HCT116 (cell line): ENCODE results near the gene BMERB1. TPM values are rescaled to one million over a fixed set of nuclear protein-coding genes. Genes with fewer than 3 reads are reported as not detected.

ENCODE experiments used
- ATAC-seq: fragments of 200-7000 bp; cut with Tn5 transposase; 2 replicates; pipeline ENCODE4 v1.9.1; 2020; ENCODE audit warnings: mild to moderate bottlenecking, moderate library complexity
- BruUV-seq: library from RNA; stranded (reverse); fragments of 400-500 nt; replicated peaks from 2 replicates; lab custom pipeline; 2021; lab: Mats Ljungman, UMichigan
- CTCF ChIA-PET: fragments of 300-600 bp; sonication (Branson Sonifier 250); formaldehyde crosslinking; loops from one replicate; lab custom pipeline; 2021; ENCODE audit warnings: antibody characterized with exemption; lab: Charles Lee
- POLR2A ChIA-PET: fragments of 300-600, 350-600 bp; sonication (Branson Sonifier 250); formaldehyde crosslinking; loops from one replicate; lab custom pipeline; 2021; ENCODE audit warnings: antibody characterized with exemption; lab: Charles Lee
- RAD21 ChIA-PET, 2 experiments: fragments of 300-600 bp; sonication (Branson Sonifier 250); formaldehyde crosslinking; loops; one replicate each; lab custom pipeline; 2023; ENCODE audit warnings: low total read pairs in 2 of 2; ENCODE audit not compliant: uncharacterized antibody in 2 of 2, unreplicated experiment in 2 of 2, low non-redundant PET in 1 of 2; lab: Charles Lee
- DNase-seq: peaks from one replicate; pipeline ENCODE4 v3.0.0-alpha.2; 2010; ENCODE audit warnings: low read depth, low spot score
- H2AFZ ChIP-seq: fragments of 200-600 bp; shearing (Covaris generic), sonication (generic); 2 replicates; pipeline ENCODE4 v1.6.1; 2017; ENCODE audit warnings: low read depth, mixed run types, mixed read lengths, antibody characterized with exemption, low read length; ENCODE audit not compliant: poor library complexity, severe bottlenecking
- H3K27ac ChIP-seq: 2 replicates; pipeline ENCODE4 v1.5.1; 2012; ENCODE audit warnings: low read depth, low read length
- H3K27me3 ChIP-seq: fragments of 200-600 bp; sonication (generic); 2 replicates; pipeline ENCODE4 v1.6.1; 2016; ENCODE audit warnings: mixed run types, low read length, mixed read lengths; ENCODE audit not compliant: insufficient read depth
- H3K36me3 ChIP-seq, 2 experiments: fragments of 200-500 bp in 1 of 2; fragments of 200-600 bp in 1 of 2; sonication (Bioruptor generic) in 1 of 2; sonication (generic) in 1 of 2; 2 replicates each; pipeline versions ENCODE4 v1.5.1 to v1.6.1; 2014 to 2016; ENCODE audit warnings: low read length in 2 of 2, inconsistent platforms in 1 of 2, mixed read lengths in 1 of 2, mixed run types in 1 of 2; ENCODE audit not compliant: insufficient read depth in 2 of 2, control insufficient read depth in 1 of 2
- H3K4me1 ChIP-seq, 2 experiments: fragments of 200-600 bp in 1 of 2; sonication (generic) in 1 of 2; 2 replicates each; pipeline versions ENCODE4 v1.5.1 to v1.6.1; 2012 to 2017; ENCODE audit warnings: low read length in 2 of 2, inconsistent platforms in 1 of 2, mild to moderate bottlenecking in 1 of 2, mixed read lengths in 1 of 2, mixed run types in 1 of 2, moderate library complexity in 1 of 2; ENCODE audit not compliant: insufficient read depth in 2 of 2, control insufficient read depth in 1 of 2
- H3K4me2 ChIP-seq: fragments of 200-600 bp; sonication (generic); 2 replicates; pipeline ENCODE4 v1.6.1; 2017; ENCODE audit warnings: mixed run types, low read length, mixed read lengths
- H3K4me3 ChIP-seq, 2 experiments: fragments of 200-600 bp in 1 of 2; sonication (generic) in 1 of 2; replicated peaks in 1 of 2; 2 replicates each; pipeline ENCODE4 v1.5.1; 2011 to 2016; ENCODE audit warnings: low read length in 2 of 2, control low read depth in 1 of 2, low read depth in 1 of 2, mild to moderate bottlenecking in 1 of 2, mixed read lengths in 1 of 2, mixed run types in 1 of 2
- H3K79me2 ChIP-seq: fragments of 200-600 bp; sonication (generic); 2 replicates; pipeline ENCODE4 v1.6.1; 2017; ENCODE audit warnings: mild to moderate bottlenecking, mixed run types, low read length, moderate library complexity, mixed read lengths; ENCODE audit not compliant: insufficient read depth
- H3K9ac ChIP-seq: fragments of 200-600 bp; sonication (generic); 2 replicates; pipeline ENCODE4 v1.6.1; 2016; ENCODE audit warnings: low read length, mixed read lengths
- H3K9me2 ChIP-seq: fragments of 200-600 bp; sonication (generic), shearing (Covaris generic); 2 replicates; pipeline ENCODE4 v1.6.1; 2017; ENCODE audit warnings: mixed run types, mild to moderate bottlenecking, moderate library complexity; ENCODE audit not compliant: insufficient read depth
- H3K9me3 ChIP-seq, 2 experiments: fragments of 200-500 bp in 1 of 2; fragments of 200-600 bp in 1 of 2; sonication (Bioruptor generic) in 1 of 2; sonication (generic) in 1 of 2; 2 replicates each; pipeline ENCODE4 v1.6.1; 2014 to 2017; ENCODE audit warnings: low read length in 2 of 2, mixed read lengths in 2 of 2, inconsistent platforms in 1 of 2, low read depth in 1 of 2, mild to moderate bottlenecking in 1 of 2, mixed run types in 1 of 2, moderate library complexity in 1 of 2; ENCODE audit not compliant: control insufficient read depth in 1 of 2, insufficient read depth in 1 of 2
- H4K20me1 ChIP-seq: fragments of 200-600 bp; sonication (generic), shearing (Covaris generic); 2 replicates; pipeline ENCODE4 v1.6.1; 2017; ENCODE audit warnings: mixed run types, mild to moderate bottlenecking, moderate library complexity; ENCODE audit not compliant: insufficient read depth
- ATF3 ChIP-seq: IDR thresholded peaks from 2 replicates; pipeline ENCODE4 v1.6.1; 2012
- CBX3 ChIP-seq: IDR thresholded peaks from 2 replicates; pipeline ENCODE4 v1.6.1; 2012; ENCODE audit warnings: low read depth
- CEBPB ChIP-seq: IDR thresholded peaks from 2 replicates; pipeline ENCODE4 v1.6.1; 2012; ENCODE audit warnings: low read depth
- ELF1 ChIP-seq: IDR thresholded peaks from 2 replicates; pipeline ENCODE4 v1.6.1; 2012; ENCODE audit warnings: low read depth, borderline replicate concordance
- FOSL1 ChIP-seq: IDR thresholded peaks from 2 replicates; pipeline ENCODE4 v1.6.1; 2012; ENCODE audit warnings: low read depth
- MAX ChIP-seq: IDR thresholded peaks from 2 replicates; pipeline ENCODE4 v1.6.1; 2012
- RAD21 ChIP-seq: IDR thresholded peaks from 2 replicates; pipeline ENCODE4 v1.6.1; 2012; ENCODE audit warnings: low read depth, mild to moderate bottlenecking
- SIN3A ChIP-seq: IDR thresholded peaks from 2 replicates; pipeline ENCODE4 v1.6.1; 2012; ENCODE audit warnings: low read depth
- SRF ChIP-seq: IDR thresholded peaks from 2 replicates; pipeline ENCODE4 v1.6.1; 2012; ENCODE audit warnings: low read depth
- TCF7L2 ChIP-seq: IDR thresholded peaks from 2 replicates; pipeline ENCODE4 v1.7.0; 2011; ENCODE audit warnings: borderline replicate concordance, inconsistent platforms; ENCODE audit not compliant: insufficient read depth, insufficient read length; ENCODE audit errors: extremely low read depth
- YY1 ChIP-seq: IDR thresholded peaks from 2 replicates; pipeline ENCODE4 v1.6.1; 2011; ENCODE audit warnings: low read length, low read depth, moderate library complexity, mild to moderate bottlenecking; ENCODE audit not compliant: insufficient replicate concordance; ENCODE audit errors: extremely low read depth
- ZBTB33 ChIP-seq: IDR thresholded peaks from 2 replicates; pipeline ENCODE4 v1.6.1; 2011; ENCODE audit warnings: mild to moderate bottlenecking, low read length, moderate library complexity; ENCODE audit not compliant: insufficient replicate concordance; ENCODE audit errors: extremely low read depth
- ZNF274 ChIP-seq: fragments of 200-500 bp; sonication (Bioruptor generic); IDR thresholded peaks from 2 replicates; pipeline ENCODE4 v1.6.1; 2014; ENCODE audit warnings: mild to moderate bottlenecking, low read depth, low read length, inconsistent platforms
- intact Hi-C: fragments of 100-400 bp; cut with micrococcal nuclease; formaldehyde crosslinking; loops from 2 replicates; pipeline ENCODE4 v1.10.0; 2022
- total RNA-seq: library from RNA; stranded (reverse); gene quantifications from one replicate; pipeline ENCODE4 v1.2.1, GENCODE V29; 2021; ENCODE audit not compliant: unreplicated experiment

Gene BMERB1
- total RNA-seq, 1 experiment from 2014 or later: 43.6 TPM

GRCh38 chr16:15426796-15427195, 7.6 kb upstream of the BMERB1 start:
- Histone ChIP-seq H3K4me3 (no peak overlapping the region), H3K9me2 (no peaks in the 10 kb centered on the region), H3K27me3 (no peaks in the 10 kb centered on the region), H3K9ac (no peak overlapping the region)
- RAD21 ChIA-PET: no interaction called here
- CTCF ChIA-PET: no interaction called here
- ATAC-seq (no peak), DNase-seq (no peak)
- intact Hi-C loops: no loop called here
- TF ChIP-seq FOSL1 (no peak), SRF (no peak), SIN3A (no peak), CEBPB (no peak), MAX (no peak), CBX3 (no peak), ELF1 (no peak), ATF3 (no peak)
- TF ChIP-seq, all 23 proteins: peak for 0
- Histone ChIP-seq H3K4me2 (no peak overlapping the region), H3K36me3 (no peaks in the 10 kb centered on the region), H3K4me1 (peaks cover 5 to 9% of the 10 kb centered on the region in 2 experiments; a peak in 3 of 4 replicates), H3K79me2 (no peaks in the 10 kb centered on the region), H3K9me3 (no peaks in the 10 kb centered on the region), H3K27ac (no peak overlapping the region), H4K20me1 (no peaks in the 10 kb centered on the region), H2AFZ (no peak overlapping the region)
- POLR2A ChIA-PET: no interaction called here
- no TSS peak for BruUV-seq

- H3K27me3 ChIP-seq: no peaks in the 10 kb centered on the region
- peak overlapping the region; percentile 48 for H3K4me2 ChIP-seq
- POLR2A ChIA-PET: interaction anchor here (0.9 kb wide), 1 partner anchor 10 kb away, joined by 4 read pairs; no protein-coding TSS in a partner anchor
- CTCF ChIA-PET: interaction anchor here (0.7 to 1.6 kb wide), 15 partner anchors 9 to 123 kb away, joined by 3 to 9 read pairs (median 4); no protein-coding TSS in a partner anchor
- BruUV-seq: no TSS peak
- no peaks in the 10 kb centered on the region for H4K20me1 ChIP-seq
- no peaks in the 10 kb centered on the region for H3K9me2 ChIP-seq
- ATAC-seq (peak; percentile 88), DNase-seq (peak; percentile 50)
- H3K36me3 ChIP-seq: no peaks in the 10 kb centered on the region
- H3K9me3 ChIP-seq: no peaks in the 10 kb centered on the region
- no peaks in the 10 kb centered on the region for H3K79me2 ChIP-seq
- intact Hi-C loops: no loop called here
- no peak overlapping the region for H3K9ac ChIP-seq
- no peak overlapping the region for H3K4me3 ChIP-seq
- H3K4me1 ChIP-seq: peaks cover 5 to 9% of the 10 kb centered on the region in 2 experiments; a peak in 3 of 4 replicates
- RAD21 ChIA-PET: interaction anchor here (0.7 to 1.0 kb wide), 2 partner anchors 123 to 330 kb away, joined by 3 to 5 read pairs; no protein-coding TSS in a partner anchor
- 0 out of 2 replicates have a peak overlapping the region, but pooled peaks have one; percentile 30 for H3K27ac ChIP-seq
- peak overlapping the region; percentile 93 for H2AFZ ChIP-seq
- TF ChIP-seq YY1 (peak; percentile 35), ZNF274 (no peak), TCF7L2 (no peak), CBX3 (peak; percentile 43; the same call in 1 of the 2 replicates), ZBTB33 (no peak), ELF1 (no peak), RAD21 (peak; percentile 78), MAX (peak; percentile 74)
Measured at GRCh38 chr16:15427648-15428239, 6.6 kb upstream of the BMERB1 start.
